SHP77 (cell line): ENCODE measurements around the gene CORO7.
A peak's percentile ranks its signal among the peaks of the same experiment; 100 is the strongest.

Experiments used
- DNase-seq, 2 experiments: peaks; one replicate each; lab custom pipeline; 2025; lab: John Stamatoyannopoulos, UW

CORO7 gene

GRCh38 chr16:4306470-4307214, 109.8 kb downstream of the CORO7 start:
- peak in 1 of 2 experiments; percentile 40 for DNase-seq
